HT1080 (cell line): ENCODE data around the gene MAG. TPM values are rescaled to one million over a fixed set of nuclear protein-coding genes. Genes with fewer than 3 reads are reported as not detected.

Source experiments
- DNase-seq: peaks from one replicate; pipeline ENCODE4 v3.0.0-alpha.2; 2015; ENCODE audit warnings: low read depth
- total RNA-seq: library from RNA; depleted of rRNA; stranded (reverse); fragments of >200 nt; shearing (Covaris generic); gene quantifications from 2 replicates; pipeline ENCODE4 v1.2.3, GENCODE V29; 2014

MAG gene
- total RNA-seq, 1 experiment from 2014 or later, result not detected

DNA sequence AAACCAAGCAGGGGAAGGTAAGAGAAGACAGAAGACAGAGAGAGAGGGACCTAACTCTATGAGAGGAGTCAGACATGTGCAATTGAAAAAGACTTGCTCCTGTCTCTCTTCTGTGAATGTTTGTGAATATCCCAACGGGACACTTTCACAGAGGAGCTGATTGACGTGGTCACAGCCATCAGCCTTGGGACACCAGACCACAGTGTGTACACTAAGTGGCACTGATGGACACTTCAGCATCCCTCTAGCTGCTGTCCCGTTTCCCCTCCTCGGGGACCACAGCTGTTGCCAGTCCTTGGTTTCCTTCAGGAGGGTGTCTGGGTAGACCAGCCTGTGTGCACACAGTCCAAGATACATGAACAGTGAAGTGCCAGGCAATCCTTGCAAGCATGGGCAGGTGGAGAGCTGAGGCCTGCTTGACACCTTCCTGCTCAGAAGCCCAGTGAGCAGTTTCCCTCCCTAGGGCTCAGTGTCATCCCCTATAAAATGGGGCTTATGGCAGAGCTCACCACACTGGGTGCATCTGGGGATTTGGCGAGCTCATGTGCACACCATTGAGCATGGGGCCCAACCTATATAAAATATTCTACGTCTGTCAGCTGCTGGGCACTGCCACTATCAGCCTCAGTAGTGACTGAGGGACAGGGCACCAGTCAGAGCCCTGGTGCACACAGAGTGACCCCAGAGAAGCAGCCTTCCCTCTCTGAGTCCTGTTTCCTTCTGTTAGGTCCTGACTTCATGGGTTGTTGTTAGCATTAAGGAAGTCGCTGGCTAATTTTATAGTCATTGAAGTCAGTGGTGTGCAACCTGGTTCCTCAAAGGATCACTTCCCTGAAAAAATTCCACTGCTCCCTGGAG lies 27.5 kb upstream of the MAG start:
- no peak for DNase-seq

DNA sequence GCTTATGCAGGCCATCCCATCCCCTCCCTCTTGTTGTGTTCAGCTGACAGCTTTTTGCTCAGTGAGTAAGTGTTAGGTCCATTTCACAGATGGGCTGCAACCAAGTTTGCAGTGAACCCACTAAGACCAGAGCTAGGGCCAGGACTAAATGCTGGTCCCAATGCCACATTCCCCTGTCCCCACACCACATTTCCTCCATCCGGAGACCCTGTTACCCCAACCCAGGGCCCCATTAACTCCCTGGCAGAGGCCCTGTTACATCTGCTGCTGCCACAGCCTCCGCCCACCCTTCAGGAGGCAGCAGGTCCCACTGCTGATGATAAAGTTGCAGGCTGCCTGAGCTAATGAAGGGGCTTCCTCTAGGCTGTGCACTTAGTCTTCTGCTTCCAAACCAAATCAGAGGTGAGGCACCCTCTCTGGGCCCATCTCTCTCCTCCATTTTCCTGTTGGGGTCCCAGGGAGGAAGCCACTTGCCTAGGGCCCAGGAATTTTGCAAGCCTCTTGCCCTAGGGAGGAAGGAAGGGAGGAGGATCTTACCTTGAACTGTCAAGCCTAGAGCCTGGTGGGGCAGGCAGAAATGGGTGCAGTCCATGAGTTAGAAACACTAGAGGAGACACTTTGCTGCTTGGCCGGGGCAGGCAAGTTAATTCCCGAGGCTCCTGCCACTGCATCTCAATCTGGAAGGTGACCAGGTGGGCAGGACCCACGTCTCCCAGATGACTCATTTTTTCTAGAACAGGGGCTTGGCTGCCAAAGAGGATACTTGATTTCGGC lies 26.6 kb upstream of the MAG start:
- no peak for DNase-seq

DNA sequence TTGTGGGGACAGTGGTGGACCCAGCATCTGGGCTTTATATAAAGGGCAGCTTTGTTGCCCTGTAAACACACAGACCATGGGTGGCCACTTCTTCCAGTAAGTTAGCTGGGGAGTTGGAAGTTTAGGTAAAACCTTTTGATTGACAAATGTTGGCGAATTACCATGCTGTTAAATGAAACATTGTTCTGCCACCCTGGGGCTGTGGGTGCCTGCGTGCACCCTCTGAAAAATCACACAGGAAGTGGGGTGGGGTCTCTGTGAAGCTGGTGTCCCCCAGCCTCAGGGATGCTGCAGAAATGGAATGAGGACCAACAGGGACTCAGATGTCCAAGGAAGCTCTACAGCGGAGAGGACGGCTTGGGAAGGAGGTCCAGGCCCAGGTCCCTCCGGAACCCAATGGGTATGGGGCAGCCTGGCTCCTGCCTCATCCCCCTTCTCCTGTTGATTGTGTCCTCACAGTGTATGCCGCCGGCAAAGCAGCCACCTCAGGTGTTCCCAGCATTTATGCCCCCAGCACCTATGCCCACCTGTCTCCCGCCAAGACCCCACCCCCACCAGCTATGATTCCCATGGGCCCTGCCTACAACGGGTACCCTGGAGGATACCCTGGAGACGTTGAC lies 26.0 kb upstream of the MAG start:
- DNase-seq, result no peak

DNA sequence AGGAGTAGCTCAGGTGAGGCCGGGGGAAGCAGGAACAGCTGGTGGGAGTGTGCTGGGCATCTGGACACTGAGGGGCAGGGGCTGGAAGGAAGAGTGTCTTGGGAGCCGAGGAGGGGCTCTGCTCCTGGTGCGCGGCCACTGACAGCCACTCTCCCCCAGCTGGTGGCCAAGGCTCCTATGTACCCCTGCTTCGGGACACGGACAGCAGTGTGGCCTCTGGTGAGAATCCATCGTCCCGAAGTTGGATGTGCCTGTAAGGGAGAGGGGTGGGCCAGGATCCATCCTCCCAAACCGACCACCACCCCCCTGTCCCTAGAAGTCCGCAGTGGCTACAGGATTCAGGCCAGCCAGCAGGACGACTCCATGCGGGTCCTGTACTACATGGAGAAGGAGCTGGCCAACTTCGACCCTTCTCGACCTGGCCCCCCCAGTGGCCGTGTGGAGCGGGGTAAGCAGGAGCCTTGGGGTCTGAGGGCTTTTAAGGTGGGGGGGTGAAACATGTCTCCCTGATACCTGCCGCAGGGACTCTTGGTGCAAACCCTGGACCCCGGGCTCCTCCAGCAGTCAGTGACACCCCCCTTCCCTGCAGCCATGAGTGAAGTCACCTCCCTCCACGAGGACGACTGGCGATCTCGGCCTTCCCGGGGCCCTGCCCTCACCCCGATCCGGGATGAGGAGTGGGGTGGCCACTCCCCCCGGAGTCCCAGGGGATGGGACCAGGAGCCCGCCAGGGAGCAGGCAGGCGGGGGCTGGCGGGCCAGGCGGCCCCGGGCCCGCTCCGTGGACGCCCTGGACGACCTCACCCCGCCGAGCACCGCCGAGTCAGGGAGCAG lies 25.2 kb upstream of the MAG start:
- DNase-seq, result no peak

DNA sequence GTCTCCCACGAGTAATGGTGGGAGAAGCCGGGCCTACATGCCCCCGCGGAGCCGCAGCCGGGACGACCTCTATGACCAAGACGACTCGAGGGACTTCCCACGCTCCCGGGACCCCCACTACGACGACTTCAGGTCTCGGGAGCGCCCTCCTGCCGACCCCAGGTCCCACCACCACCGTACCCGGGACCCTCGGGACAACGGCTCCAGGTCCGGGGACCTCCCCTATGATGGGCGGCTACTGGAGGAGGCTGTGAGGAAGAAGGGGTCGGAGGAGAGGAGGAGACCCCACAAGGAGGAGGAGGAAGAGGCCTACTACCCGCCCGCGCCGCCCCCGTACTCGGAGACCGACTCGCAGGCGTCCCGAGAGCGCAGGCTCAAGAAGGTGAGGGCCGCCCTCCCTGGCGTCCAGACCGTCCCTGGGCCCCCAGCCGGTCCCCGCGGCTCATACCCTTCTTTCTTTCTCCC lies 24.6 kb upstream of the MAG start:
- no peak for DNase-seq

DNA sequence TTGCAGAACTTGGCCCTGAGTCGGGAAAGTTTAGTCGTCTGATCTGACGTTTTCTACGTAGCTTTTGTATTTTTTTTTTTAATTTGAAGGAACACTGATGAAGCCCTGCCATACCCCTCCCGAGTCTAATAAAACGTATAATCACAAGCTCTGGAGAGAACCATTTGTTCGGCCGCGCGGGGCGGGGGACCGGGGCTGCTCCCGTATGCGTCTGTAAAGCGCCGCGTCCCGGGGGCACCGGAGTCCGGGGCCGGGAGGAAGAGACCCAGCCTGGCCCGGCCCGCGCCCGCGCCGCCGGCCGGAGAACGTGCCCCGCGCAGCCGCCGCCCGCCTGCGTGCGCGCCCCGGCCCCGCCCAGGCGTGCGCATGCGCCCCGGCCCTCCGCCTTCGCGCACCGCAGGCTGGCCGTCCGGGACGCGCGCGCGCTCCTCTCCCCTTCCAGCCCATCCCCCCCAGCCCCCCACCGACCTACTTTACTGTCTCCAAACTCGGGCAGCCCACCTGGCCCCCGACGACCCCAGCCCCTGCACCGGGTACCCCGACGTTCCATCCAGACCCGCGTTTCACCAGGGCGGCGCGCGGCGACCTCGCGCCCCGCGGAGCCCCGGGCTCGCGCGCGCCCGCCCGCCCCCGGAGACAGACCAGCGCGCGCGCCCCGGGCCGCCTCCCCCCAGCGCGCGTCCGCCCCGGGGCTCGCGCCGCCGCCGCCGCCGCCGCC lies 24.0 kb upstream of the MAG start:
- peak; percentile 38 for DNase-seq

DNA sequence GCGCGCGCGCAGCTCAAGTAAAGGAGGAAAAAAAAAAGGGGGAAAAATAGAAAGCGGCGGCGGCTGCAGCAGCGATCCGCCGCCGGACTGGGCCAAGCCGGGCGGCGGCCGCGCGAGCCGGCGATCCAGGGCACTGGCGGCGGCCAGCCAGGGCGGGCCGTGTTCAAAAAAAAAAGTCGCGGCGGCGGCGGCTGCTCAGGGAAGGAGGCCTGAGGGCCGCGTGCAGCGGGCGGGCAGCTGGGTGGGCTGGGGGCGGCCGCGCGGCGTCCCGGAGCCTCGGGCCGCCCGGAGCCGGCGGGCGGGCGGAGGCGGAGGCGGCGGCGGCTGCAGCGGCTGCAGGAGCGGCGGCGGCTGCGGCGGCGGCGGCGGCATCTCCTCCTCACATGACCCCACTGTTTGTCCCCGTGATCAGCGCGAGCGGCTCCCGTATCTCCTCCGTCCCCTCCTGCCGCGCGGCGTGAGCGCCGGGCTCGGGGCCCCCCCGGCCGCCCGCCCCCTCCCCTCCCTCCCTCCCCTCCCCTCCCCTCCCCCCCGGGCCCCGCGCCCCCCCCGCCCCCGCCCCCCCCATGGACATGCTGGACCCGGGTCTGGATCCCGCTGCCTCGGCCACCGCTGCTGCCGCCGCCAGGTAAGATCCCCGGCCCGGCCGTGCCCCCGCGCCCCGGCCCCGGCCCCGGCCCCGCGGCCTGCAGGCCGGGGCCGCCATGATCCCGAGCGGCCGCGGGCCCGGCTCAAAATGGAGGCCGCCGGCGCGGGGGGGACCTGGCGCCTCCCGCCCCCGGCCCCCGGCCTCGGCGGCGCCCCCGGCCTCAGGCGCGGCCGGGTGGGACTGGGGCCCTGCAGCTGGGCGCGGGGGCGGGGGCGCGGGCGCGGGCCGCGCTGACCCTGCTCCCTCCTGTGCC lies 23.2 kb upstream of the MAG start, which contains the start of gene USF2:
TSS of gene USF2 (plus strand) at position 427 of the 902 bp plus-strand sequence. CDS start at position 567, 140 bp downstream.
- DNase-seq, result peak; percentile 51

DNA sequence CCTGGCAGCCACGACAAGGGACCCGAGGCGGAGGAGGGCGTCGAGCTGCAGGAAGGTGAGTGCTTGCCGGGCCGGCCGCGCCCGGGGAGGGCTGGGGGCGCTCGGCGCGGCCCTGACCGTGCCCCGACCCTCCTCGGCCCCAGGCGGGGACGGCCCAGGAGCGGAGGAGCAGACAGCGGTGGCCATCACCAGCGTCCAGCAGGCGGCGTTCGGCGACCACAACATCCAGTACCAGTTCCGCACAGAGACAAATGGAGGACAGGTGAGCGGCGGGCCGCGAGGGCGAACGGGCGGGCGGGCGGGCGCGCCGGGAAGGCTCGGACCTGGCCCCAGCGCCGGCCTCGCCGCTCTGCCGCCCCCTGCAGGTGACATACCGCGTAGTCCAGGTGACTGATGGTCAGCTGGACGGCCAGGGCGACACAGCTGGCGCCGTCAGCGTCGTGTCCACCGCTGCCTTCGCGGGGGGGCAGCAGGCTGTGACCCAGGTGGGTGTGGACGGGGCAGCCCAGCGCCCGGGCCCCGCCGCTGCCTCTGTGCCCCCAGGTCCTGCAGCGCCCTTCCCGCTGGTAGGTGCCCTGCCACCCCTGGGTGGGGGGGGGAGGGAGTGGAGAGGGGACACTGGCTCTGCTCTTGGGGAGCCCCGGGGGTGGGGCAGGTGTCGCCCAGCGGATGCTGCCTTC lies 22.4 kb upstream of the MAG start:
- DNase-seq, result peak; percentile 79

DNA sequence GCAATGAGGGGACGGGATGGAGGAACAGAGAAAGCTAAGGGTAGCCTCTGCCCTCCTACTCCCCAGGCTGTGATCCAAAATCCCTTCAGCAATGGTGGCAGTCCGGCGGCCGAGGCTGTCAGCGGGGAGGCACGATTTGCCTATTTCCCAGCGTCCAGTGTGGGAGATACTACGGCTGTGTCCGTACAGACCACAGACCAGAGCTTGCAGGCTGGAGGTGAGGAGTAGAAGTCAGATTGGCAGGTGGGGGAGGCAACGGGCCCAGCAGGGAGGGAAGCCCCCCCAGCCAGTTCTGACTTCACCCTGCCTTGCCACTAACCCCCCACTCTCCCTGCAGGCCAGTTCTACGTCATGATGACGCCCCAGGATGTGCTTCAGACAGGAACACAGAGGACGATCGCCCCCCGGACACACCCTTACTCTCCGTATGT lies 21.6 kb upstream of the MAG start:
- DNase-seq, result no peak

DNA sequence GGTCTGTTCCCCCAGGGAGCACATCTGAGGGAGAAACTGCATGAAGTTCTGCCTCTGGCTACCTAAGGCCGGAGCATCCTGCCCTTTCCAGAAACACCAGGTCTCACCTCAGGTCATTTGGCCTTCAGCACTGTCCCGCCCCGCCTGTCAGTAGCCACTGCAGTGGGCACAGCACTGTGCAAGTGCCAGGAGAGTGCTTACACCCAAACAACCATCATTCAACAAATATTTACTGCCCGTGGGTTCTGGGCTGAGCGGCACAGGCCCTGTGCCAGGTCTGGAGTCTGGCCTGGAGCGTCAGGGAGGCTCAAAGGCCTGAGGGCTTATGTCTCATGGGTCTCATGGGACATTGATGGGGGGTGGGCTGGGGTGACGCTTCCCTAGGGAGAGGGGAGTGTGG lies 20.4 kb upstream of the MAG start:
- no peak for DNase-seq

DNA sequence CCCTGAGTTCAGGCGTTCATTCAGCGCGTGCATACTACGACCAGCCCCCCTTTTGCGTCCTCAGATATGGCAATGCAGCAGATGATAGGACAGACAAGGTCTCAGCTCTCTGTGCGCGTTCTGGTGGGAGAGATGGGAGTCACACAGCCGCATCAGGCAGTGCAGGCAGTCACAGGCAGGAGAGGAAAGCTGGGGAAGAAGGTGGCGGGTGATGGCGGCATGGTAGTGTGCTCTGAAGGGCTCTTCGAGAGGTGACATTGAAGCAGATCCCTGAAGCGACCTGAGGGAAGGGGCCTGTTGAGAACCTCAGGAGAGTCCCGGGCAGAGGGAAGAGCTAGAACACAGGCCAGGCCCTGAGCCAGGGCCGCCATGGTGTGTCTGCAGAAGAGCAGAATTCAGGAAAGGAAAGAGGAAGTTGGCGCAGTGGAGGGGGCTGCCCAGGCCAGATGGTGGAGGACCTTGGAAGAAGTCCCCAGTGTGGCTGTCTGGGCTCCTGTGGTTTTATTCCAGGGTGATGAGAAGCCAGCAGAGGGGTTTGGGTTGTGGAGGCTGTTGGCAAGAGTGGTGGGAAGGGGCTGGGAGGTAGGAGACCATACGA lies 19.7 kb upstream of the MAG start:
- DNase-seq, result no peak

DNA sequence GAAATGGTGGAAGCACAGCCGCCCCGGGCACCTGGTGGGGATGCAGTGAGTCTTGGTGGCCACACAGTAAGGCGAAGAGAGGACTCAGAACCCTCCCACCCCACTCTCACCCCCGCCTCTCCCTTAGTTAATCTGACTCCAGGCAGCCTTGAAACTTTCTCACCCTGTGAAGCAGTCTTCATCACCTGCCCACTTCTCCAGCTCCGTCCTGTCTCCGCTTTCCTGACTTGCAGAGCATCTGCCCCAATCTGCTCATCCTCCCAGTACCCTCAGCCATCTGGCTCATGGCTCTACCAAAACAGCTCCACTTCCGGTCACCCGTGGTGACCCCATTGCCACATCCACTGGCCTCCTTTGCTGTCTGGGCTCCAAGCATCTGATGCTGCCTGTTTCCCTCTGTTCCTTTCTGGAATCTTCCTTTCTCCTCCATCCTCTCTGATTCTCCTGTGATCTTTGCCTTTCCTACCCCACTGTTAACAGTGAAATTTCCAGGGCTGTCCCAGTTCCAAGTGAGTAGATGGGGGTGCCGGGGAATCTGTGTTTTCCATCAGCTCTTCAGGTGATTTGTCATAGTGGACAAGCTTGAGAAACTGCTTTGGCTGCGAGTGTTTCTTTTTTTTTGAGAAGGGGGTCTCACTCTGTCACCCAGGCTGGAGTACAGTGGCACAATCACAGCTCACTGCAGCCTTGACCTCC lies 18.9 kb upstream of the MAG start:
- DNase-seq, result no peak

DNA sequence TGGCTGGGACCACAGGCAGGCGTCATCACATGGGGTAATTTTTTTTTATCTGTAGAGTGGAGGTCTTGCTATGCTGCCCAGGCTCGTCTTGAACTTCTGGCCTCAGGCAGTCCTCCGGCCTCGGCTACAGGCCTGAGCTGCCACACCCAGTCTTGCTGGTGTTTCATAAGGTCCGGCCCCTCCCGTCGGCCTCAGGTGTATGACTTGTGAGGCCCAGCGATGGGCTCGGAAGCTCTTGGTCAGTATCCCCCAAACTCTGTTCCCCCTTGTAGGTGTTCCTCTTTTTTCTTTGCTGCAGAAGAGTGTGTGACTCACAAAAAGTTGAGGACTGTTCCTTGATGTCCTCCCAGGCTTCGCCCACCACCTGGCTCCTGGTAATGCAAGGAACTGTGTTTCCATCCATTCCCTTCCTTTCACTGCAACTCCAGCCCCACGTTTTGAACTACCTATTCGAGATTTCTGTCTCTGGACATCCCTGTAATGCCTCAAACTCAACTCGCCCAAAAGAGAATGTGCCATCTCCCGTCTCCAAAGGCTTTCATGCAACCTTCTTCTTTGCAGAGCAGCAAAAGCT lies 18.2 kb upstream of the MAG start:
- DNase-seq, result no peak

DNA sequence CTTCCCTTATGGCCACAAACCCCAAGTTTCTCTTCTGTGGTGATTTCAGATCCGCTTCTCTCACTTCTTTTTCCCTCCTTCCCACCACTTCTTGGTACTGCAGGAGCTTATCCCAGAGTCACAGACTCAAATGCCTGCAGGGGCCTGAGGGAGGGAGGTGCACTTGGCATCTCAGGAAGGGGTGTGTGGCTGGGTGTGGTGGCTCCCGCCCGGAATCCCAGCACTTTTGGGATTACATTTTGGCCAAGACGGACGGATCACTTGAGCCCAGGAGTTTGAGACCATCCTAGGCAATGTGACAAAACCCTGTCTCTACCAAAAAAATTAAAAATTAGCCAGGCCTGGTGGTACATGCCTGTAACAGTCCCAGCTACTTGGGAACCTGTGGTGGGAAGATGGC lies 17.6 kb upstream of the MAG start:
- no peak for DNase-seq

DNA sequence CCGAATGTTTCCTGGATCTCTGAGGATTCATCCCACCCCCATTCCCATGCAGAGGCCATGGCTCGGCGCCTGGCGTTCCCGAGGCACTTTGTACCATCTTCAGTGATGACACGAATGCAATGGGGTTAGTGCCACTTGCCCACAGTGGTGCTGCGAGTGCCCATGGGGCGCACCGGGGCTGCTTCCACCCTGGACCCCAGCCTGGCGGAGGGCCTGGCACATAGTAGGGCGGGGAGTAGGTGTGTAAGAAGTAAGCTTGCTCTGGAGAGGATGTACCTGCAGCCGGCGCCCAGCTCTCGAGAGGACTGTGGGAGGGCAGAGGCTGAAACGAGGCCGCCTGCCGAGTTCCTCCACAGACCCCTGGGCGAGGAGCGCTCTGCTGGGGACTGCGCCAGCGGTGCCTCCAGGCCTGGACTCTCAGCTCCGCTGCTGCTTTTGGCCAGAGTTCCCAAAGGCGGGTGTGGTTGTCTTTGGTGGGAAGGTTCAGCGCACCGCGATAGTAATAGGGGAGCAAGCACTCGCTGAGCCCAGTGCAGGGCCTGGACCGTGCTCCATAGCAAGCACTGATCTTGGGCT lies 15.2 kb upstream of the MAG start:
- DNase-seq, result no peak

DNA sequence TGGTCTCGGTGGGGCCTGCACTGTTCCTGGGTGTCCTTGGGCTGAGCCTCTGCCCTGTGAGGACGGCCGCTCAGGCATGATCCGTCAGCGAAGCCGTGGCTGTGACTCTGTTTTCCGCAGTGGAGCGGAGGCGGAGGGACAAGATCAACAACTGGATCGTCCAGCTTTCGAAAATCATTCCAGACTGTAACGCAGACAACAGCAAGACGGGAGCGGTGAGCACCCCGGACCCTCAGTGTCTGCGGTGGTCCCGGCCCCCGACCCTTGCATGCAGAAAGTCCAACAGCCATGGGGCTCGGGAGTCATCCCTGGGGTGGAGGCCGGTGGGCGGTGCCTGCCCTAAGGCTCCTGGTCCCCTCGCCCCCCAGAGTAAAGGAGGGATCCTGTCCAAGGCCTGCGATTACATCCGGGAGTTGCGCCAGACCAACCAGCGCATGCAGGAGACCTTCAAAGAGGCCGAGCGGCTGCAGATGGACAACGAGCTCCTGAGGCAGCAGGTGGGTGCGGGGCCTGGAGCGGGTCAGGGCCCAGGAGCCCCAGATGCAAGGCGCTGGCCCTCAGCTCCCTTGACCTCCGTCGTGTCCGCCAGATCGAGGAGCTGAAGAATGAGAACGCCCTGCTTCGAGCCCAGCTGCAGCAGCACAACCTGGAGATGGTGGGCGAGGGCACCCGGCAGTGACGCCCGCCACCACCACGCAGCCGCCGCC lies 13.2 kb upstream of the MAG start:
- no peak for DNase-seq
